ENCODE data around the gene TNPO1.

GRCh38 chr5:72959257-72959656, 142.8 kb downstream of the TNPO1 start:
- TF ChIP-seq, protein P1, sequence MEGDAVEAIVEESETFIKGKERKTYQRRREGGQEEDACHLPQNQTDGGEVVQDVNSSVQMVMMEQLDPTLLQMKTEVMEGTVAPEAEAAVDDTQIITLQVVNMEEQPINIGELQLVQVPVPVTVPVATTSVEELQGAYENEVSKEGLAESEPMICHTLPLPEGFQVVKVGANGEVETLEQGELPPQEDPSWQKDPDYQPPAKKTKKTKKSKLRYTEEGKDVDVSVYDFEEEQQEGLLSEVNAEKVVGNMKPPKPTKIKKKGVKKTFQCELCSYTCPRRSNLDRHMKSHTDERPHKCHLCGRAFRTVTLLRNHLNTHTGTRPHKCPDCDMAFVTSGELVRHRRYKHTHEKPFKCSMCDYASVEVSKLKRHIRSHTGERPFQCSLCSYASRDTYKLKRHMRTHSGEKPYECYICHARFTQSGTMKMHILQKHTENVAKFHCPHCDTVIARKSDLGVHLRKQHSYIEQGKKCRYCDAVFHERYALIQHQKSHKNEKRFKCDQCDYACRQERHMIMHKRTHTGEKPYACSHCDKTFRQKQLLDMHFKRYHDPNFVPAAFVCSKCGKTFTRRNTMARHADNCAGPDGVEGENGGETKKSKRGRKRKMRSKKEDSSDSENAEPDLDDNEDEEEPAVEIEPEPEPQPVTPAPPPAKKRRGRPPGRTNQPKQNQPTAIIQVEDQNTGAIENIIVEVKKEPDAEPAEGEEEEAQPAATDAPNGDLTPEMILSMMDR (IDR thresholded peaks at IDR 0.05), result no peak
- TF ChIP-seq POLR2A (IDR thresholded peaks at IDR 0.05), result no peak

All from adrenal gland (tissue), 5 donors.